ENCODE data around the gene ABCB6.

- TF ChIP-seq CTCF (IDR thresholded peaks at IDR 0.05; ENCODE audit: insufficient read depth, low read length, poor library complexity, severe bottlenecking) (no peak), EZH2phosphoT487 (conservative IDR thresholded peaks at IDR 0.05; ENCODE audit: low read length) (no peak)
Observed at GRCh38 chr2:219218217-219218731, 484 bp downstream of the ABCB6 start.
